Hippocampal formation (tissue), 2 donors: ENCODE measurements around the gene BCL11B.

Experiments used
- DNase-seq, 2 donors: peaks; one replicate each; lab custom pipeline; 2025; lab: John Stamatoyannopoulos, UW

BCL11B gene

DNA sequence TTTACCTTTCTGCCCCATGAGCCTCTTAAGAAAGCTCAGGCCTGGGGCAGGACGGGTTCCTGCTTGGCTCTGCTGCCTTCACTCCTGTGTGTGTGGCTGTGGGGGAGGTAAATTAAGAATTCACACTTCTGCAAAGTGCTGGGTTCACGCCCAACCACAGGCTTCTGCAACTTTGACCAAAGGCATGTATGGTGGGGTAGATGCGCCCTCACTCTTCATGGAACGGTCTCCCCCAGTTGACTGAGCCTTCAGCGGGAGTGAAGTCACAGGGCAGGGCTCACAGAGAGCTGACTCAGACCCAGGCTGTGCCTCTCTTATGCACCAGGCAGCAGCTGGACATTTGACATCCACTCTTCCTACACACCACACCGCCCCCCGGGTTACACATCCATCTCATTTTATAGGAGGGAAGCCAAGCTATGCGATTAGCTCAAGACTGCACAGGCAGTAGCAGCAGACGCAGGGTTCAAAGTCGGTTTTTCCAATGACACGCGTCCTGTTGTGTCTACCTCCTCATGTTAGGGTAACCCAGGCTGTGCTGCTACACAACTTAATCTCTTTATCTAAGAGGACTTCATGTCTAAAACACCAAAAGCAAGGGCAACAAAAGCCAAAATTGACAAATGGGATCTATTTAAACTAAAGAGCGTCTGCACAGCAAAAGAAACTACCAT, 15.4 kb upstream of the BCL11B start:
- DNase-seq = no peak

DNA sequence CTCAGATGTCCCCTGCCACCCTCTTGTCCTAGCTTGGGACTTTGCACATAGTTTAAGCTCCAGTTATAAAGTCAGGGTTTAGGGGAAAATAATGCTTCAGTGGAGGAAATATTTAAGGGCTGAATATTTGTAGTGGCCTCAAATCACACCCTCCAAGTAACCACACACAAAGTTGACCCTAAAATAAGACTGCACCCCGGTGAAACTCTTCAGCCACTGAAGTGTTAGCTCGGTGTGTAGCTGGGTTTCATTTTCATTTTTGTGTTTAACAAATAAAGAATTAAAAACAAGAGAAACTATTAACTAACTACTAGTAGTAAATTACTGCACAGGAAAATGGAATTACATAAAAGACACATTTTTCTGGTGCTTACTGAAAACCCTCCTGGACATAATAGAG, 14.8 kb upstream of the BCL11B start:
- no peak for DNase-seq

GRCh38 chr14:99284254-99285004, 12.4 kb upstream of the BCL11B start:
- no peak for DNase-seq

GRCh38 chr14:99282261-99283050, 10.5 kb upstream of the BCL11B start:
- DNase-seq = no peak

GRCh38 chr14:99281396-99281795, 9.4 kb upstream of the BCL11B start:
- no peak for DNase-seq

- DNase-seq = no peak
Observed at GRCh38 chr14:99280852-99281251, 8.9 kb upstream of the BCL11B start.

- DNase-seq = no peak
Observed at GRCh38 chr14:99280066-99280731, 8.2 kb upstream of the BCL11B start.

GRCh38 chr14:99278836-99279235, 6.8 kb upstream of the BCL11B start:
- DNase-seq = no peak

GRCh38 chr14:99277530-99277929, 5.5 kb upstream of the BCL11B start:
- DNase-seq = no peak

- DNase-seq = no peak
Observed at GRCh38 chr14:99276482-99276881, 4.5 kb upstream of the BCL11B start.

GRCh38 chr14:99275222-99275584, 3.2 kb upstream of the BCL11B start:
- no peak for DNase-seq

DNA sequence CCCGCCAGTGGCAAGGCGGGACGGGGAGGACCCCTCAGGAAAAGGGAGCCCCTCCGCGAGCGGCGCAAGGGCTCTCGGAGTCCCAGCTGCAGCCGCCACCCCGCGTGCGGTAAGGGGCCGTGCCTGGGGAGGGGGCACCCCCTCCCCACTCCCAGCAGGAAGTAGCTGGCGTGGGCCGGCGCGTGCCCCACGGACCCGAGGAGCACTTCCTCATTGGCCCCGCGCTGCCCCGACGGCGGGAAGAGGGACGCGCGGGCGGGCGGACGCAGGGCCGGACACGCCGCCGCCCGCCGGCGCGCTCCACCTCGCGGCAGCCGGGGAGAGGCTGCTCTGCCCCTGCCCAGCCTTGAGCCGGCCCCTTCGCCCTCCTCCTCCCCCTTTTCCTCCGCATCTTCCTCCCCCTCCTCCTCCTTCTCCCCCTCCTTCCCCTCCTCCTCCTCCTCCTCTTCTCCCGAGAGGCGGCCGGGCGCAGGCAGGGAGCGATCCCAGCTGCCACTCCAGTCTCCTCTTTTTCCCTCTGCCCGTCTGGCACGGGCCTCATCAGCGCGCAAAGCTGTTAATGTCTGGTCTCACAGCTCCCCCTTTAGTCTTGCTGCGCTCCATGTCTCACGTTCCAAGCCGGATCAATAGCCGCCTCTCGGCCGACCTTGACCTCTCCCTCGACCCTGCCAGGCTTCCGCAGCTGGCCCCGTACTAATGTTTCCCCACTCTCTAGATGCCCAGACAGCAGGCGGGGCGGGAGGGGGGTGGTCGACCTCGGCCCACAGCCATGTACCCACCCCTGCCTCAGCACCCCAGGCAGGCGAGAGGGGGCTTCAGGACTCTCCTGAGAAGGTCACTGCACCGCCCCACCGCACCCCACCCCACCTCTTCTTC, 2.6 kb upstream of the BCL11B start:
- DNase-seq = peak; percentile 31 to 35

DNA sequence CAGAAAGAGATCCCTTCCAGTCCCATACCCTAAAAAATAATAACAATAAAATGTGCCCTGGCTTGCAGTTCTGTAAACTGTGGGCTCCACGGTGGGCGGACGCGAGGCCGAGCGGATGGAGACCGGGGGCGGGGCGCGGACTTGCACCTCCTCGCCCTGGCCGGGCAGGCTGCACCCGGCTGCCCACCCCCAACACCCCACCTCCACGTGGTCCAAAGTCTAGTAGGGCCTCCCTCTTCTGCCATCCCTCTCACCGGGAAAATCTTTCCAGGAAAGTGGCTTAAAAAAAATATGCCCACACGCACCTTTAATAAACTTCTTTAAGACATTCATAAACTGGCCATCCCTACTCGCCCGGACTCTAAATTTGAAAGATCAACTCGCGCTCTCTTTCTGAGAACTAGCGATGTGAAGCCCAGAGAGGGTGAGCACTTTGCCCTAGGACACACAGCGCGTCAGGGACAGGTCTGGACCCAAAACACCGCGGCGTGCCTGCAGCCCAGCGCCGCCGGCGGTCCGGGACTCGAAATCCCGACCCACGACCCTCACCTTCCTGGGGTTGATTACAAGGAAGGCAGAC, 1.9 kb upstream of the BCL11B start:
- DNase-seq = no peak

GRCh38 chr14:99272899-99273765, 1.1 kb upstream of the BCL11B start:
- no peak for DNase-seq

DNA sequence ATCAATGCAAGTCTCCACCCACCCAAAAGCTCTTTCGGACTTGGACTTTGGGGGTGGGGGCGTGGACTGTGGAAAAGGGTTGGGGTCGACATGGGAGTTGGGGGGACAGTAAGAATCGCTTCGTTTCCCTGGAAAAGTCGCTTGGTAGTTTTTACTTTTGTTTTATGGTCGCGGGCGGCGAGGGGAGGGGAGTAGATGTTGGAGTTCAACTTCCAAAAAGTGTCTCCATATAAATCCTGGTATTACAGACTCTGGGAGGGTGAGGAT, 568 bp upstream of the BCL11B start:
- DNase-seq = no peak

GRCh38 chr14:99271221-99271941, 616 bp downstream of the BCL11B start:
- DNase-seq = no peak

DNA sequence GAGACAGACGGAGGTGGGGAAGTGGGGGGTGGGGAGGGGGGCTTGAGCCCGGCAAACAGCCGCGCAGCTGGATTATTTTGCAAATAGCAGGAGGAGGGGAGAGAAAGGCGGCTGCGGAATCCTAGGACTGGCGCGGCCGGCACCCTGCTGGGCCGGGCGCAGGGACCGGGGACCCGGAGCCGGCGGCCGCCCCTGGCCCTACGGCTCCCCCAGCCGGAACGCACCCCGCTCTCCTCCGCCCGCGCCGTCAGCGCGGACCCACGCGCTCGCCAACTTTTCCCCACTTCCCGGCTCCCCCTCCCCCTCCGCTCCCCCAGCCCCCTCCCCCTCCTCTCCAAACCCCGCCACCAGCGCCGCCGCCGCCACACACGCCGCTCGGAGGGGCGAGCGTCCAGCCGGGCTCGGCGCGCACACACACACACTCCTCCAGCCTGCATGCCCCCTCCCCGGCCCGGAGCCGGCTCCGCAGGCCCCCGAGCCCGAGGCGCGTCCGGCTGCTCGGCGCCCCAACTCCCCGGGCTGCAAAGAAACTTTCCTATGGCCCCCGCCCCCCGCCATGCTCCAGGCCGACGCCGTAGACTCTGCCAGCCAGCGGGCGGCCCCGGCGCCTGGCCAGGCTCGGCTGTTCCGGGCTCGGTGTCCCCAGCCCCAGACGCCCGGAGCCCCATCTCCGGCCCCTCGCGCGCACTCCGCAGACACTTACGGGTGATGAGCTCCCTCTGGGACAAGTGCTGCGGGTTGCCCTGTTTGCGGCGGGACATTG, 1.4 kb downstream of the BCL11B start:
- no peak for DNase-seq

GRCh38 chr14:99268810-99269707, 2.9 kb downstream of the BCL11B start:
- DNase-seq = no peak
